HG03575 (cell line): ENCODE measurements around the gene CPNE8.

Experiments
- ATAC-seq: cut with Tn5 transposase; IDR thresholded peaks from one replicate; pipeline ENCODE4 v1.9.1; 2021; ENCODE audit not compliant: unreplicated experiment, insufficient number of reproducible peaks, low FRiP score; ENCODE audit errors: extremely low read depth

CPNE8 gene

DNA sequence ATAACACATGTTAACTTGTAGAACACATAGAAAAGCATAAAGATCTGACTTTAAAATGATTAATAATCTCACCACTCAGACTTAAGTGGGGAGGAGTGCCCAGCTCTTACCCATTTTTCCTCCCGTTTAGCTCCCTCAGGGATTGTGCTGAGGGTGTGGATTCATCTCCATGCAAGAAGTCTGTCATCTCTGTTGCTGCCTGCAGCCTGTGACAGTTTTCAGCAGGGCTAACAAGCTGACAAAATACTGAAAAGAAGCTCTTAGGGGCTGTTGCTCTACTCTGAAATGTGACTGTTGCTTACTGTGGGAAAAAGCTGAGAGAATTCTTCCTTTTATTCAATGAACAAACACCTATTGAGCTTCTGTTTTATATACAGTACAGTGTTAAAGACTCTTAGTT, 216.2 kb downstream of the CPNE8 start:
- ATAC-seq = no peak

- ATAC-seq = no peak
Observed at GRCh38 chr12:38682521-38682920, 222.9 kb downstream of the CPNE8 start.

DNA sequence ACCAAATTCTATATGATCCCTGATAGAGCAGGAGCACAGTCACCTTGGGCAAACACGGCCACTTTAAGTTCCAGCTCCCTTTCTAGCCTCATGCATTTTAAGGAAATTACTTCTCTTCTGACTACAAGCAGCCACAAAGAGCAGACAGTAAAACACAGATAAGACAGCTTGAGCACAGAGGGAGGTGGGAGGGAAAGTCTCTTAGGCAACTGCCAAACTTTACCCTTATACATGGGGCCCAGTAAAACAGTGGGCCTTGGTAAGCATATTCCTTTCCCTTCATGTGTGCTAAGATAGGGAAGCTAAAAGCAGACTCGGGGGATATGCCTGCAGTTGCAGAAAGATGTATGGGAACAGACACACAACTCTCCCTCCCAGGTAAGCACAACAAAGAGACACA, 235.9 kb downstream of the CPNE8 start:
- no peak for ATAC-seq

GRCh38 chr12:38669081-38669480, 236.3 kb downstream of the CPNE8 start:
- ATAC-seq = no peak

GRCh38 chr12:38666425-38666824, 239.0 kb downstream of the CPNE8 start:
- no peak for ATAC-seq

- ATAC-seq = no peak
Observed at GRCh38 chr12:38664661-38665269, 240.6 kb downstream of the CPNE8 start.

DNA sequence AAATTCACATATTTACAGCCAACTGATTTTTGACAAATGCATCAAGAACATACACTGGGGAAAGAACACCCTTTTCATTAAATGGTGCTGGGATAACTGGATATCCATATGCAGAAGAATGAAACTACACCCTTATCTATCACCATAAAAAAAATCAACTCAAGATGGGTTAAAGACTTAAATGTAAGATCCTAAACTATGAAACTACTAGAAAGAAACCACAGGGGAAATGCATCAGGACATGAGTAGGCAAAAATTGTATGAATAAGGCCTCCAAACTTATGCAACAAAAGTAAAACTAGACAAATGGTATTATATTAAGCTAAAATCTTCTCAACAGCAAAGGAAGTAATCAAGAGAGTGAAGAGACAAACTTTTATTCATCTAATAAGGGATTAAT, 242.6 kb downstream of the CPNE8 start:
- no peak for ATAC-seq

- ATAC-seq = no peak
Observed at GRCh38 chr12:38653650-38654049, 251.7 kb downstream of the CPNE8 start.

- ATAC-seq = no peak
Observed at GRCh38 chr12:38648813-38649212, 256.6 kb downstream of the CPNE8 start.

GRCh38 chr12:38646146-38646545, 259.2 kb downstream of the CPNE8 start:
- ATAC-seq = no peak

GRCh38 chr12:38639625-38640024, 265.8 kb downstream of the CPNE8 start:
- no peak for ATAC-seq

GRCh38 chr12:38638401-38638800, 267.0 kb downstream of the CPNE8 start:
- ATAC-seq = no peak

DNA sequence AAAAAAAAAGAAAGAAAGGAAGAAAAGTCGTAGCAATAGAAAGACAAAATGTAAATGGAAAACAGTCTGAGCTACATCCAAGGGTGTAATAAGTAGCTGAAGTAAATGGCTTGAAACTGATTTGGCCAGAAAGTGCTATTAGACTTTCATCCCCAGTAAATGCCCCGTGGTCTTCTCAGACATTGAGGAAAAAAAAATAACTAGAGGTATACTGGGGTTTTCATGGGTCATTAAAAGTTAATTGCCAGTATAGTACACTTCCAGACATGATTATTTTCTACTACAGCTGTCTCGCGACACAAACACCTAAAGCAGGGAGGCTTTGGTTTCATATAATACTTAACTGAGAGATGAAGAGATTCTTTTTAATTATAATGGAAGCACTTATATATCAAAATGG, 271.9 kb downstream of the CPNE8 start:
- no peak for ATAC-seq

DNA sequence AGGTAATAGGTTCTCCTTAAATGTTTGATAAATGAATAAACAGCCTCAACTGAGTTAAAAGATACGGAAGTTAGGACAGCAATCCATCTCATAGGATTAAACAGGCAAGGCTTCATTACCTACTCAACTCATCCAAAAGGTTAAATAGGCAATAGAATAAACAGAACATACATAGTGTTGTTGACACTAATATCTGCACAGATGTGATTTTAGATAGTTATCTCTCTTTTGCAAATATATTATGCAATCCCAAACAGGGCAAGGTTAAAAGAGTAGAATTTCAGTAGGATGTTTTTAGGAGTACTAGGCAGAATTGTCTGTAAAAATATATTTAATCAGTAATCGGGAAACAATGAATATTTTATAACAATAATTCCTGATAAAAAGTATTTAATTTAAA, 276.3 kb downstream of the CPNE8 start:
- ATAC-seq = no peak

DNA sequence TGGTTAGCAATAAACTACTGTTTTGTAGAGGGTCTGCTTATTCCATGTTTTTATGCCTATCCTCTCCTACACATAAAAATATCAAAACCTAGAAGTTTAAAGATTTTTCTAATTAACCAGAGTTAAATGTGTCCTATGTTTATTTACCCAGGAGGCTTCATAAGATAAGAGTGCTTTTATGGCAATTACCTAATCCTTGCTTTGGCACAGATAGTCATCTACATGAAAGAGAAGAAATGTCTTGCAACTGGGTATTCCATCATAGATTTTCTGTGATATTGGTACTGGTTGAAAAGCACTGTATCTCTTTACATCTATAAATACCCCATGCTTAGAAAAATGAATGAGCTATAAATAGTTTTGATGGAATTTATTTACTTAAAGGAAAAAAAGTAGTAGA, 277.1 kb downstream of the CPNE8 start:
- no peak for ATAC-seq

DNA sequence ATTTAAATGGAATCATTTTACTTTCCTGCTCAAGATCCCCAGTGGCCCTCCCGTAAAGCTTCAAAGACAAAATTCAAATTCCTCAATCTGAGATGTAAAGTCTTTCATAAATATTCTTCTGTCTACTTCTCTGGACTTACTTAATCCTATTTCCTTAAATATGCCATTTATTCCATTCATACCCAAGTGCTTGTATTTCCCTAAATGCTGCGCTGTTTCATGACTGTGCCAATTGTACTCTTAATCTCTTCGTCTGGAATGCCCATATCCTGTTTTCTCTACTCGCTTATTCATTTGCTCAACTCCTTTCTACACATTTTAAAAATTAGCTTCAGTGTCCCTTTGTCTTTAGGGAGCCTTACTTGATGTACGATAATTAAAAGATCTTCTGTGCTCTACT, 280.1 kb downstream of the CPNE8 start:
- ATAC-seq = no peak

DNA sequence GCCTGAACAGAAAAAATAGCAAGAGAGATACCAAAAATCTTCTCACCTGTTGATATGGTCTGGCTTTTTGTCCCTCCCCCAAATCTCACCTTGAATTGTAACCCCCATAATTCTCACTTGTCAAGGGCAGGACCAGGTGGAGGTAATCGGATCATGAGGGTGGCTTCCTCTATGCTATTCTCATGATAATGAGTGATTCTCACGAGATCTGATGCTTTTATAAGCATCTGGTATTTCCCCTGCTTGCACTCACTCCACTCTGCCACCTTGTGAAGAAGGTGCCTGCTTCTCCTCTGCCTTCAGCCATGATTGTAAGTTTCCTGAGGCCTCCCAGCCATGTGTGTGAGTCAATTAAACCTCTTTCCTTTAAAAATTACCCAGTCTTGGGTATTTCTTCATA, 291.2 kb downstream of the CPNE8 start:
- no peak for ATAC-seq

GRCh38 chr12:38610808-38611350, 294.5 kb downstream of the CPNE8 start:
- ATAC-seq = no peak

GRCh38 chr12:38607295-38607694, 298.1 kb downstream of the CPNE8 start:
- ATAC-seq = no peak
